Glutamatergic neuron (in vitro differentiated cells): Measurements from ENCODE around the gene RFXAP. TPM values are rescaled to one million over a fixed set of nuclear protein-coding genes. Genes with fewer than 3 reads are reported as not detected.

Experiments used
- DNase-seq: peaks from one replicate; pipeline ENCODE4 v3.0.0; 2022
- H3K27ac Mint-ChIP-seq: one replicate; pipeline ENCODE4 v1.8.0; 2020; ENCODE audit warnings: mild to moderate bottlenecking, mixed read lengths, inconsistent platforms; ENCODE audit not compliant: unreplicated experiment
- H3K27me3 Mint-ChIP-seq: one replicate; pipeline ENCODE4 v1.8.0; 2020; ENCODE audit warnings: mild to moderate bottlenecking, moderate library complexity, mixed read lengths, inconsistent platforms; ENCODE audit not compliant: unreplicated experiment
- H3K36me3 Mint-ChIP-seq: one replicate; pipeline ENCODE4 v1.8.0; 2020; ENCODE audit warnings: mild to moderate bottlenecking, mixed read lengths, inconsistent platforms; ENCODE audit not compliant: unreplicated experiment
- H3K4me1 Mint-ChIP-seq: one replicate; pipeline ENCODE4 v1.8.0; 2020; ENCODE audit warnings: mild to moderate bottlenecking, low read depth, mixed read lengths, inconsistent platforms; ENCODE audit not compliant: unreplicated experiment
- H3K4me3 Mint-ChIP-seq: one replicate; pipeline ENCODE4 v1.8.0; 2020; ENCODE audit warnings: mild to moderate bottlenecking, mixed read lengths, inconsistent platforms; ENCODE audit not compliant: unreplicated experiment
- H3K9me3 Mint-ChIP-seq: one replicate; pipeline ENCODE4 v1.8.0; 2020; ENCODE audit warnings: mild to moderate bottlenecking, moderate library complexity, mixed read lengths, inconsistent platforms; ENCODE audit not compliant: unreplicated experiment
- CTCF ChIP-seq: fragments of 200-600 bp; sonication (generic); IDR thresholded peaks from one replicate; pipeline ENCODE4 v1.5.0; 2021; ENCODE audit not compliant: partially characterized antibody, unreplicated experiment
- total RNA-seq: library from RNA; stranded (reverse); fragmentation: NEBNext Ultra II Directional; extraction: Animal tissue kit (Norgen Biotek cat#: 25700); gene quantifications from one replicate; pipeline ENCODE4 v1.2.1, GENCODE V29; 2021; ENCODE audit not compliant: unreplicated experiment

The RFXAP gene
- total RNA-seq, 1 donor from 2014 or later = 4.8 TPM

GRCh38 chr13:36870050-36870692 is 51.1 kb downstream of the RFXAP start:
- Mint-ChIP-seq H3K27me3 (no peaks in the 10 kb centered on the region), H3K9me3 (no peaks in the 10 kb centered on the region), H3K4me3 (no peak overlapping the region), H3K4me1 (no peaks in the 10 kb centered on the region), H3K27ac (no peak overlapping the region), H3K36me3 (no peaks in the 10 kb centered on the region)
- TF ChIP-seq CTCF = no peak
- no peak for DNase-seq

GRCh38 chr13:36872621-36873020 is 53.6 kb downstream of the RFXAP start:
- TF ChIP-seq CTCF = no peak
- no peaks in the 10 kb centered on the region for H3K4me1 Mint-ChIP-seq
- DNase-seq = no peak
- H3K9me3 Mint-ChIP-seq = no peaks in the 10 kb centered on the region
- no peaks in the 10 kb centered on the region for H3K36me3 Mint-ChIP-seq
- H3K4me3 Mint-ChIP-seq = no peak overlapping the region
- H3K27ac Mint-ChIP-seq = no peak overlapping the region
- H3K27me3 Mint-ChIP-seq = no peaks in the 10 kb centered on the region

- Mint-ChIP-seq H3K36me3 (peaks cover 6% of the 10 kb centered on the region), H3K4me1 (no peaks in the 10 kb centered on the region), H3K9me3 (no peaks in the 10 kb centered on the region), H3K4me3 (no peak overlapping the region), H3K27ac (no peak overlapping the region), H3K27me3 (no peaks in the 10 kb centered on the region)
- TF ChIP-seq CTCF = no peak
- DNase-seq = no peak
These were observed 56.4 kb downstream of the RFXAP start for GRCh38 chr13:36875431-36875830.

GRCh38 chr13:36875961-36876360 is 56.9 kb downstream of the RFXAP start:
- Mint-ChIP-seq H3K27ac (no peak overlapping the region), H3K4me3 (no peak overlapping the region), H3K36me3 (peaks cover 7% of the 10 kb centered on the region), H3K27me3 (no peaks in the 10 kb centered on the region), H3K9me3 (no peaks in the 10 kb centered on the region), H3K4me1 (no peaks in the 10 kb centered on the region)
- no peak for TF ChIP-seq CTCF
- no peak for DNase-seq

Other genes starting within 250 kb of the RFXAP start
- 0.88 TPM for gene SERTM1, start 145.2 kb upstream of the RFXAP start, total RNA-seq
- gene SMAD9, start 101.0 kb downstream of the RFXAP start, total RNA-seq = 43.6 TPM
- 25.5 TPM for gene ALG5, start 180.1 kb downstream of the RFXAP start, total RNA-seq
- 49.0 TPM for gene EXOSC8, start 181.6 kb downstream of the RFXAP start, total RNA-seq
- 115 TPM for gene SUPT20H, start 240.5 kb downstream of the RFXAP start, total RNA-seq